ENCODE data around the gene TCP11L2. TPM values are rescaled to one million over a fixed set of nuclear protein-coding genes. Genes with fewer than 3 reads are reported as not detected.

Gene TCP11L2
- total RNA-seq, 1 experiment from 2014 or later, result 6.1 TPM

- WGBS (ENCODE audit: extremely low coverage, insufficient read length, low lambda C conversion rate), result no CpG with 5 or more reads among the region's 12 CpGs
- no peak overlapping the region for H4K91ac ChIP-seq (ENCODE audit: insufficient read length, low read depth, low read length)
- no peak overlapping the region for H2BK12ac ChIP-seq (ENCODE audit: insufficient read length, low read depth, low read length)
- H3K23ac ChIP-seq (ENCODE audit: insufficient read length, low read depth, low read length), result no peak overlapping the region
- no peak overlapping the region for H3K18ac ChIP-seq (ENCODE audit: insufficient read length, low read depth, low read length)
- H3K36me3 Mint-ChIP-seq (ENCODE audit: insufficient read depth in 1 of 3, low read depth in 3 of 3), result peaks cover 0 to 8% (median 0%) of the 10 kb centered on the region in 3 experiments; a peak in 1 of 7 replicates
- H3K27me3 Mint-ChIP-seq (ENCODE audit: low read depth), result peaks cover 43% of the 10 kb centered on the region
- no peak overlapping the region for H2BK120ac ChIP-seq (ENCODE audit: low read depth, low read length, poor library complexity, severe bottlenecking)
- H3K4me1 ChIP-seq (ENCODE audit: insufficient read depth, low read length), result no peaks in the 10 kb centered on the region; the same call in none of the 2 replicates
- H3K27ac Mint-ChIP-seq, result no peak overlapping the region
- peaks cover 0 to 6% of the 10 kb centered on the region in 2 experiments; a peak in 3 of 5 replicates for H3K9me3 Mint-ChIP-seq
- no peak overlapping the region for H3K56ac ChIP-seq (ENCODE audit: insufficient read length, low read depth, low read length)
- H3K9me3 ChIP-seq (ENCODE audit: control insufficient read depth, low read depth, low read length), result no peaks in the 10 kb centered on the region
- no peak overlapping the region for H4K8ac ChIP-seq (replicated peaks; ENCODE audit: insufficient read length, low read depth, low read length)
- H3K14ac ChIP-seq (ENCODE audit: insufficient read depth, low read length), result no peak overlapping the region
- H4K20me1 ChIP-seq (ENCODE audit: control insufficient read depth, insufficient read depth, insufficient read length), result no peaks in the 10 kb centered on the region
- no peaks in the 10 kb centered on the region for H3K79me2 ChIP-seq (ENCODE audit: insufficient read depth, low read length)
- no peak overlapping the region for H3K4me2 ChIP-seq (ENCODE audit: insufficient read depth, insufficient read length, low read length)
- no peaks in the 10 kb centered on the region for H3K79me1 ChIP-seq (ENCODE audit: insufficient read depth, low read depth, low read length, poor library complexity, severe bottlenecking)
- H3T11ph ChIP-seq (ENCODE audit: low read length), result no peak overlapping the region
- no peak overlapping the region for H2AFZ ChIP-seq (ENCODE audit: low read length)
- peaks cover 35 to 38% of the 10 kb centered on the region in 2 experiments for H3K4me1 Mint-ChIP-seq
- no peak overlapping the region for H3K4me3 Mint-ChIP-seq
- H3K23me2 ChIP-seq (ENCODE audit: insufficient read length, low read depth, low read length, poor library complexity, severe bottlenecking), result no peaks in the 10 kb centered on the region
- no peak overlapping the region for H2BK15ac ChIP-seq (ENCODE audit: low read depth, low read length)
- DNase-seq, result no peak
- no peak overlapping the region for H3K9ac ChIP-seq (ENCODE audit: extremely low read depth, insufficient read length, low read length)
- H3K4ac ChIP-seq (ENCODE audit: low read depth, low read length), result no peak overlapping the region
- H2BK20ac ChIP-seq (ENCODE audit: low read depth, low read length, poor library complexity, severe bottlenecking), result no peak overlapping the region
- no peak overlapping the region for H2BK5ac ChIP-seq (ENCODE audit: insufficient read length, low read length)
- H3K27ac ChIP-seq (ENCODE audit: insufficient read length, low read depth, low read length), result no peak overlapping the region
- no peak for TF ChIP-seq CTCF (conservative IDR thresholded peaks at IDR 0.05)
- H2AK5ac ChIP-seq (ENCODE audit: insufficient read length, low read length), result no peak overlapping the region
- peaks cover 5% of the 10 kb centered on the region; the same call in 1 of the 2 replicates for H3K27me3 ChIP-seq (ENCODE audit: insufficient read depth, low read length)
- no peak overlapping the region for H4K5ac ChIP-seq (ENCODE audit: insufficient read length, low read depth, low read length)
Measured at GRCh38 chr12:106329231-106329982, 26.9 kb downstream of the TCP11L2 start.
